Measurements from ENCODE around the gene KIAA1217. TPM values are rescaled to one million over a fixed set of nuclear protein-coding genes. Genes with fewer than 3 reads are reported as not detected.

KIAA1217 gene
- total and polyA plus RNA-seq, 2 donors from 2014 or later: 10.4 to 63.8 TPM

- Histone ChIP-seq H3K36me3 (ENCODE audit: control insufficient read depth in 2 of 3, insufficient read depth in 3 of 3, low read length in 3 of 3) (peaks cover 5 to 39% (median 19%) of the 10 kb centered on the region in 3 donors), H3K9me3 (ENCODE audit: control insufficient read depth in 2 of 3, insufficient read depth in 1 of 3, low read length in 3 of 3) (no peaks in the 10 kb centered on the region), H3K4me1 (ENCODE audit: control insufficient read depth in 2 of 3, insufficient read depth in 2 of 3, low read depth in 1 of 3, low read length in 3 of 3) (peaks cover 0 to 10% (median 4%) of the 10 kb centered on the region in 3 donors), H3K27ac (ENCODE audit: low read depth in 2 of 2, low read length in 2 of 2) (no peak overlapping the region), H3K4me3 (ENCODE audit: low read length in 3 of 3) (no peak overlapping the region), H3K9ac (ENCODE audit: low read length in 3 of 3) (no peak overlapping the region), H3K27me3 (ENCODE audit: control insufficient read depth, insufficient read depth, low read length) (no peaks in the 10 kb centered on the region)
- intact Hi-C loops (cut with DNase I): no loop called here
- no peak for TF ChIP-seq CTCF (IDR thresholded peaks at IDR 0.05; ENCODE audit: borderline replicate concordance, extremely low read depth, insufficient read depth)
- DNase-seq: peak in 1 of 5 donors; percentile 58
- no peak for FAIRE-seq
These were observed 296.8 kb downstream of the KIAA1217 start for GRCh38 chr10:24505759-24506158.

GRCh38 chr10:24513155-24513554 lies 304.2 kb downstream of the KIAA1217 start:
- Histone ChIP-seq H3K27ac (ENCODE audit: low read depth in 2 of 2, low read length in 2 of 2) (no peak overlapping the region), H3K27me3 (ENCODE audit: control insufficient read depth, insufficient read depth, low read length) (no peaks in the 10 kb centered on the region), H3K4me1 (ENCODE audit: control insufficient read depth in 2 of 3, insufficient read depth in 2 of 3, low read depth in 1 of 3, low read length in 3 of 3) (no peaks in the 10 kb centered on the region), H3K9ac (ENCODE audit: low read length in 3 of 3) (no peak overlapping the region), H3K36me3 (ENCODE audit: control insufficient read depth in 2 of 3, insufficient read depth in 3 of 3, low read length in 3 of 3) (peaks cover 2 to 26% (median 15%) of the 10 kb centered on the region in 3 donors), H3K9me3 (ENCODE audit: control insufficient read depth in 2 of 3, insufficient read depth in 1 of 3, low read length in 3 of 3) (no peaks in the 10 kb centered on the region), H3K4me3 (ENCODE audit: low read length in 3 of 3) (no peak overlapping the region)
- DNase-seq: peak in 1 of 5 donors; percentile 39
- TF ChIP-seq CTCF (IDR thresholded peaks at IDR 0.05; ENCODE audit: borderline replicate concordance, extremely low read depth, insufficient read depth): peak; percentile 3
- no peak for FAIRE-seq
- intact Hi-C loops (cut with DNase I): no loop called here

GRCh38 chr10:24515481-24515880 lies 306.5 kb downstream of the KIAA1217 start:
- Histone ChIP-seq H3K4me3 (ENCODE audit: low read length in 3 of 3) (no peak overlapping the region), H3K4me1 (ENCODE audit: control insufficient read depth in 2 of 3, insufficient read depth in 2 of 3, low read depth in 1 of 3, low read length in 3 of 3) (no peaks in the 10 kb centered on the region), H3K9ac (ENCODE audit: low read length in 3 of 3) (no peak overlapping the region), H3K9me3 (ENCODE audit: control insufficient read depth in 2 of 3, insufficient read depth in 1 of 3, low read length in 3 of 3) (no peaks in the 10 kb centered on the region), H3K27me3 (ENCODE audit: control insufficient read depth, insufficient read depth, low read length) (no peaks in the 10 kb centered on the region), H3K27ac (ENCODE audit: low read depth in 2 of 2, low read length in 2 of 2) (no peak overlapping the region), H3K36me3 (ENCODE audit: control insufficient read depth in 2 of 3, insufficient read depth in 3 of 3, low read length in 3 of 3) (peaks cover 0 to 39% (median 21%) of the 10 kb centered on the region in 3 donors)
- DNase-seq (no peak), FAIRE-seq (no peak)
- no peak for TF ChIP-seq CTCF (IDR thresholded peaks at IDR 0.05; ENCODE audit: borderline replicate concordance, extremely low read depth, insufficient read depth)
- intact Hi-C loops (cut with DNase I): no loop called here

GRCh38 chr10:24518411-24518810 lies 309.5 kb downstream of the KIAA1217 start:
- intact Hi-C loops (cut with DNase I): no loop called here
- Histone ChIP-seq H3K36me3 (ENCODE audit: control insufficient read depth in 2 of 3, insufficient read depth in 3 of 3, low read length in 3 of 3) (peaks cover 0 to 46% (median 18%) of the 10 kb centered on the region in 3 donors), H3K27me3 (ENCODE audit: control insufficient read depth, insufficient read depth, low read length) (no peaks in the 10 kb centered on the region), H3K9ac (ENCODE audit: low read length in 3 of 3) (no peak overlapping the region), H3K4me3 (ENCODE audit: low read length in 3 of 3) (no peak overlapping the region), H3K27ac (ENCODE audit: low read depth in 2 of 2, low read length in 2 of 2) (no peak overlapping the region), H3K9me3 (ENCODE audit: control insufficient read depth in 2 of 3, insufficient read depth in 1 of 3, low read length in 3 of 3) (no peaks in the 10 kb centered on the region), H3K4me1 (ENCODE audit: control insufficient read depth in 2 of 3, insufficient read depth in 2 of 3, low read depth in 1 of 3, low read length in 3 of 3) (no peaks in the 10 kb centered on the region)
- FAIRE-seq (no peak), DNase-seq (no peak)
- TF ChIP-seq CTCF (IDR thresholded peaks at IDR 0.05; ENCODE audit: borderline replicate concordance, extremely low read depth, insufficient read depth): no peak

Measured in kidney (tissue), 14 donors.